HCT116 (cell line): ENCODE data around the gene SEC24C.

Source experiments
- CTCF ChIP-seq, 3 experiments: fragments of 200-600 bp in 1 of 3; sonication (generic) in 1 of 3; IDR thresholded peaks in 2 of 3; conservative IDR thresholded peaks in 1 of 3; 2 replicates each; pipeline ENCODE4 v1.5.1; 2012 to 2017; ENCODE audit warnings: low read depth in 2 of 3, low read length in 2 of 3, antibody characterized with exemption in 1 of 3, borderline replicate concordance in 1 of 3, control low read depth in 1 of 3, mild to moderate bottlenecking in 1 of 3, mixed read lengths in 1 of 3, mixed run types in 1 of 3, moderate library complexity in 1 of 3; ENCODE audit not compliant: insufficient read depth in 1 of 3
- ELF1 ChIP-seq: IDR thresholded peaks from 2 replicates; pipeline ENCODE4 v1.6.1; 2012; ENCODE audit warnings: low read depth, borderline replicate concordance
- EZH2 ChIP-seq: fragments of 200-600 bp; sonication (generic); IDR thresholded peaks from 2 replicates; pipeline ENCODE4 v1.6.1; 2017; ENCODE audit warnings: antibody characterized with exemption, mixed run types
- FOSL1 ChIP-seq: IDR thresholded peaks from 2 replicates; pipeline ENCODE4 v1.6.1; 2012; ENCODE audit warnings: low read depth
- JUND ChIP-seq: IDR thresholded peaks from 2 replicates; pipeline ENCODE4 v1.6.1; 2012
- MAX ChIP-seq: IDR thresholded peaks from 2 replicates; pipeline ENCODE4 v1.6.1; 2012
- POLR2A ChIP-seq: IDR thresholded peaks from 2 replicates; pipeline ENCODE4 v1.7.0; 2011; ENCODE audit warnings: borderline replicate concordance; ENCODE audit not compliant: insufficient read depth, insufficient read length; ENCODE audit errors: extremely low read depth
- POLR2AphosphoS5 ChIP-seq: IDR thresholded peaks from 2 replicates; pipeline ENCODE4 v1.6.1; 2011; ENCODE audit warnings: mild to moderate bottlenecking, low read depth, low read length, moderate library complexity
- REST ChIP-seq: IDR thresholded peaks from 2 replicates; pipeline ENCODE4 v1.6.1; 2012; ENCODE audit warnings: low read depth
- SP1 ChIP-seq: IDR thresholded peaks from 2 replicates; pipeline ENCODE4 v1.6.1; 2012; ENCODE audit warnings: low read depth
- TCF7L2 ChIP-seq: IDR thresholded peaks from 2 replicates; pipeline ENCODE4 v1.7.0; 2011; ENCODE audit warnings: borderline replicate concordance, inconsistent platforms; ENCODE audit not compliant: insufficient read depth, insufficient read length; ENCODE audit errors: extremely low read depth
- YY1 ChIP-seq: IDR thresholded peaks from 2 replicates; pipeline ENCODE4 v1.6.1; 2011; ENCODE audit warnings: low read length, low read depth, moderate library complexity, mild to moderate bottlenecking; ENCODE audit not compliant: insufficient replicate concordance; ENCODE audit errors: extremely low read depth
- TF ChIP-seq, protein P1 (sequence below): IDR thresholded peaks from 2 replicates; pipeline ENCODE4 v1.6.1; 2011; ENCODE audit warnings: mild to moderate bottlenecking, low read length, moderate library complexity; ENCODE audit not compliant: insufficient replicate concordance; ENCODE audit errors: extremely low read depth
- TF ChIP-seq, protein P2 (sequence below): IDR thresholded peaks from 2 replicates; pipeline ENCODE4 v1.6.1; 2012

GRCh38 chr10:73789659-73790055, 45.5 kb downstream of the SEC24C start:
- TF ChIP-seq SP1 (no peak), JUND (no peak), MAX (no peak), POLR2AphosphoS5 (no peak), CTCF (IDR thresholded peaks at IDR 0.05 in 2 of 3, conservative IDR thresholded peaks at IDR 0.05 in 1 of 3; ENCODE audit: borderline replicate concordance in 1 of 3, insufficient read depth in 1 of 3, low read depth in 2 of 3, low read length in 2 of 3) (no peak), FOSL1 (no peak), EZH2 (no peak), YY1 (no peak), POLR2A (no peak), TCF7L2 (no peak), REST (no peak), ELF1 (no peak)
- TF ChIP-seq, protein P1, sequence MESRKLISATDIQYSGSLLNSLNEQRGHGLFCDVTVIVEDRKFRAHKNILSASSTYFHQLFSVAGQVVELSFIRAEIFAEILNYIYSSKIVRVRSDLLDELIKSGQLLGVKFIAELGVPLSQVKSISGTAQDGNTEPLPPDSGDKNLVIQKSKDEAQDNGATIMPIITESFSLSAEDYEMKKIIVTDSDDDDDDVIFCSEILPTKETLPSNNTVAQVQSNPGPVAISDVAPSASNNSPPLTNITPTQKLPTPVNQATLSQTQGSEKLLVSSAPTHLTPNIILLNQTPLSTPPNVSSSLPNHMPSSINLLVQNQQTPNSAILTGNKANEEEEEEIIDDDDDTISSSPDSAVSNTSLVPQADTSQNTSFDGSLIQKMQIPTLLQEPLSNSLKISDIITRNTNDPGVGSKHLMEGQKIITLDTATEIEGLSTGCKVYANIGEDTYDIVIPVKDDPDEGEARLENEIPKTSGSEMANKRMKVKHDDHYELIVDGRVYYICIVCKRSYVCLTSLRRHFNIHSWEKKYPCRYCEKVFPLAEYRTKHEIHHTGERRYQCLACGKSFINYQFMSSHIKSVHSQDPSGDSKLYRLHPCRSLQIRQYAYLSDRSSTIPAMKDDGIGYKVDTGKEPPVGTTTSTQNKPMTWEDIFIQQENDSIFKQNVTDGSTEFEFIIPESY: no peak
- TF ChIP-seq, protein P2, sequence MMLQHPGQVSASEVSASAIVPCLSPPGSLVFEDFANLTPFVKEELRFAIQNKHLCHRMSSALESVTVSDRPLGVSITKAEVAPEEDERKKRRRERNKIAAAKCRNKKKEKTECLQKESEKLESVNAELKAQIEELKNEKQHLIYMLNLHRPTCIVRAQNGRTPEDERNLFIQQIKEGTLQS: no peak
